Tibial nerve (tissue), 3 donors: ENCODE measurements around the gene CLDN9.

Experiments used
- CTCF ChIP-seq, 5 experiments: fragments of 200-600 bp in 3 of 5; fragments of 450-650 bp in 2 of 5; sonication (generic) in 3 of 5; IDR thresholded peaks; one replicate each; pipeline ENCODE4 v1.5.1; 2016 to 2019; ENCODE audit warnings: antibody characterized with exemption in 5 of 5, mild to moderate bottlenecking in 3 of 5, moderate library complexity in 2 of 5
- POLR2A ChIP-seq, 2 donors: fragments of 450-650 bp; IDR thresholded peaks; one replicate each; pipeline ENCODE4 v1.6.1; 2017; ENCODE audit warnings: antibody characterized with exemption in 2 of 2, mild to moderate bottlenecking in 2 of 2, moderate library complexity in 2 of 2

GRCh38 chr16:2963723-2964474, 48.8 kb upstream of the CLDN9 start, which contains the start of gene KREMEN2:
- TF ChIP-seq CTCF (IDR thresholded peaks at IDR 0.05) (no peak), POLR2A (IDR thresholded peaks at IDR 0.05) (no peak)
